MM.1S (cell line): ENCODE data around the gene BBC3.

Experiments used
- DNase-seq: peaks from one replicate; pipeline ENCODE4 v3.0.0-alpha.2; 2015
- H2AFZ ChIP-seq: fragments of 300-600 bp; sonication (generic); 2 replicates; pipeline ENCODE4 v1.6.0; 2016; ENCODE audit warnings: antibody characterized with exemption, low read length
- H3F3A ChIP-seq: fragments of 300-600 bp; sonication (generic); 2 replicates; pipeline ENCODE4 v1.6.1; 2016; ENCODE audit warnings: mild to moderate bottlenecking, antibody characterized with exemption, low read length, moderate library complexity, mixed read lengths; ENCODE audit not compliant: insufficient read depth
- H3K27ac ChIP-seq: fragments of 300-600 bp; sonication (generic); 2 replicates; pipeline ENCODE4 v1.5.1; 2016; ENCODE audit warnings: mild to moderate bottlenecking, low read length
- H3K27me3 ChIP-seq: fragments of 300-600 bp; sonication (generic); replicated peaks from 2 replicates; pipeline ENCODE4 v1.6.0; 2016; ENCODE audit warnings: low read length; ENCODE audit not compliant: insufficient read depth
- H3K36me3 ChIP-seq: fragments of 300-600 bp; sonication (generic); replicated peaks from 2 replicates; pipeline ENCODE4 v1.6.1; 2016; ENCODE audit warnings: mild to moderate bottlenecking, low read length, mixed read lengths; ENCODE audit not compliant: insufficient read depth
- H3K4me1 ChIP-seq: fragments of 300-600 bp; sonication (generic); 2 replicates; pipeline ENCODE4 v1.6.1; 2016; ENCODE audit warnings: low read length, mixed read lengths
- H3K4me2 ChIP-seq: fragments of 300-600 bp; sonication (generic); 2 replicates; pipeline ENCODE4 v1.6.0; 2016; ENCODE audit warnings: low read depth, low read length
- H3K4me3 ChIP-seq: fragments of 300-600 bp; sonication (generic); 2 replicates; pipeline ENCODE4 v1.5.1; 2016; ENCODE audit warnings: low read length, mixed read lengths
- H3K79me2 ChIP-seq: fragments of 300-600 bp; sonication (generic); 2 replicates; pipeline ENCODE4 v1.6.1; 2016; ENCODE audit warnings: mixed run types, low read length, mixed read lengths
- H3K9ac ChIP-seq: fragments of 300-600 bp; sonication (generic); 2 replicates; pipeline ENCODE4 v1.6.1; 2016; ENCODE audit warnings: low read length, mixed read lengths
- H3K9me2 ChIP-seq: fragments of 300-600 bp; sonication (generic); replicated peaks from 2 replicates; pipeline ENCODE4 v1.6.1; 2016; ENCODE audit warnings: mild to moderate bottlenecking, low read length, mixed read lengths; ENCODE audit not compliant: insufficient read depth
- H3K9me3 ChIP-seq: fragments of 300-600 bp; sonication (generic); replicated peaks from 2 replicates; pipeline ENCODE4 v1.6.1; 2016; ENCODE audit warnings: mild to moderate bottlenecking, low read length, mixed read lengths; ENCODE audit not compliant: insufficient read depth
- H4K20me1 ChIP-seq: fragments of 300-600 bp; sonication (generic); 2 replicates; pipeline ENCODE4 v1.6.1; 2016; ENCODE audit warnings: mild to moderate bottlenecking, low read length, moderate library complexity, mixed read lengths; ENCODE audit not compliant: insufficient read depth
- CTCF ChIP-seq: fragments of 300-600 bp; sonication (generic); IDR thresholded peaks from 2 replicates; pipeline ENCODE4 v1.5.1; 2016; ENCODE audit warnings: antibody characterized with exemption, low read length, mixed read lengths
- EZH2 ChIP-seq: fragments of 300-600 bp; sonication (generic); optimal IDR thresholded peaks from 2 replicates; pipeline ENCODE3; 2017; ENCODE audit warnings: low read depth, mild to moderate bottlenecking, antibody characterized with exemption, low read length, mixed read lengths
- EZH2phosphoT487 ChIP-seq: fragments of 300-600 bp; sonication (generic); IDR thresholded peaks from 2 replicates; pipeline ENCODE4 v1.6.1; 2018; ENCODE audit warnings: antibody characterized with exemption, low read length

The BBC3 gene

GRCh38 chr19:47176071-47176626 lies 54.9 kb downstream of the BBC3 start:
- Histone ChIP-seq H3K4me2 (no peak overlapping the region), H3K4me1 (no peaks in the 10 kb centered on the region), H3K4me3 (no peak overlapping the region), H3K36me3 (peaks cover 9% of the 10 kb centered on the region), H3K9ac (no peak overlapping the region), H4K20me1 (peaks cover 4% of the 10 kb centered on the region; the same call in 1 of the 2 replicates), H3K27ac (no peak overlapping the region), H3F3A (peaks cover 3% of the 10 kb centered on the region; the same call in 1 of the 2 replicates), H3K9me2 (no peaks in the 10 kb centered on the region), H3K27me3 (no peaks in the 10 kb centered on the region), H2AFZ (no peak overlapping the region), H3K79me2 (peaks cover 59% of the 10 kb centered on the region), H3K9me3 (no peaks in the 10 kb centered on the region)
- TF ChIP-seq CTCF (no peak), EZH2phosphoT487 (no peak), EZH2 (no peak)
- DNase-seq, result no peak

- TF ChIP-seq EZH2phosphoT487 (no peak), CTCF (no peak), EZH2 (no peak)
- Histone ChIP-seq H4K20me1 (peaks cover 4% of the 10 kb centered on the region; the same call in 1 of the 2 replicates), H3K4me3 (no peak overlapping the region), H2AFZ (no peak overlapping the region), H3K9me2 (no peaks in the 10 kb centered on the region), H3K27me3 (no peaks in the 10 kb centered on the region), H3K36me3 (peaks cover 9% of the 10 kb centered on the region), H3K79me2 (peaks cover 58% of the 10 kb centered on the region), H3K9ac (no peak overlapping the region), H3K4me1 (no peaks in the 10 kb centered on the region), H3F3A (peaks cover 3% of the 10 kb centered on the region; the same call in 1 of the 2 replicates), H3K27ac (no peak overlapping the region), H3K4me2 (no peak overlapping the region), H3K9me3 (no peaks in the 10 kb centered on the region)
- DNase-seq, result no peak
These were observed 58.1 kb downstream of the BBC3 start for GRCh38 chr19:47172666-47173455.
